GM19468 (cell line): ENCODE measurements around the gene OR6S1.

Experiments
- ATAC-seq: cut with Tn5 transposase; IDR thresholded peaks from one replicate; pipeline ENCODE4 v1.9.1; 2021; ENCODE audit warnings: mild to moderate bottlenecking, moderate library complexity, moderate number of reproducible peaks; ENCODE audit not compliant: unreplicated experiment; ENCODE audit errors: extremely low read depth

OR6S1 gene

DNA sequence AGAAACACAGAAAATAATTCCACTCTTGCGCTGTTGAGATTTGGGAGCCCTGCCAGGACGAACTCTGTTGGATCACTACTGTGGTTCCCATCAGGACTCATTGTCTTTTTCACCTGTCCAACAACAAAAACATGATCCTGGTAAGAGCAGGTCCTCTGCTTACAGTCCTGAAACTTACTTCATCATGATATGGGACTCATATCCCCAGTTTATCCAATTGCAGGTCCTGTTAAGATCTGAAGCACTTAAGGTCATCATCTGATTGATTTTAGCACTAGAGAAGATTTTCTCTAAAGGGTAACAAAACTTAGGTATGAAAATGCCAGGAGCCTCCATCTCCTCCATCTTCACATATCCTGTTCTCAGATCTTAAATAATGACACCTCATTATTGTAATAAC lies at the start of gene OR6S1:
Gene OR6S1 (minus strand): TSS at position 101 of the 400 bp plus-strand sequence. CDS start 0 bp downstream, at position 101.
- ATAC-seq, result no peak

- ATAC-seq, result no peak
Observed at GRCh38 chr14:20690848-20691640, 49.6 kb upstream of the OR6S1 start.

DNA sequence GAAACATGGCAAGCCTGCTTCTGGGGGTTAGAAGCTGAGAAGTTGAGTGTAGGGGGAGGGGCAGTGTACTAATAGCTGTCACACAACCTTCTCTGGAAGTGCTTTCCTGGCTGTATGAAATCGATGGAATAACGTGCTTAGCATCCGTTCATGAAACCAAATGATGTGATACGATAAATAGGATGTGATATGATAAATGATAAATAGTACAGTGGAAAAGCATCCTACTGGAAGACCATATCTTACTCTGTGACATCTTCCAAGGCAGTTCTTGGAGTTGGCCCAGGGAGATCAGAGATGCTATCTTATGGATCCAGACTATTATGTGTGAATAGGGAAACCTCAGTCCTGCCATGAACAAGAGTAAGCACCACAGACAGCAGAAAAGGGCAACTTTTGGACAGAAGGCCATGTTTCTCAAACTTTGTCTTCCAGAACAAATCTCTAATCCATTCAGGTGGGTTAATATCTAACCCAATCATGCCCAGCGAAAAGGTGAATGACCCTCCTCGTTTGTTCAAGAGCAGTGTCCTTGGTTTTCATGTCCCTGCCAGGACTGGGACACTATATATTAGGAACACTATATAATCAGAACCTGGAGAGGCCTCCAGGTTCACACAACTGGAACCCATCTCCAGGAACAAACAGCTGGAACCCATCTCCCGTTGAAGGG lies 46.8 kb upstream of the OR6S1 start, which contains the start of gene ANG:
Gene ANG (plus strand): TSS at position 598 of the 673 bp plus-strand sequence. CDS start 4,801 bp downstream, outside the sequence.
- no peak for ATAC-seq

- no peak for ATAC-seq
Observed at GRCh38 chr14:20687362-20688166, 46.1 kb upstream of the OR6S1 start.

DNA sequence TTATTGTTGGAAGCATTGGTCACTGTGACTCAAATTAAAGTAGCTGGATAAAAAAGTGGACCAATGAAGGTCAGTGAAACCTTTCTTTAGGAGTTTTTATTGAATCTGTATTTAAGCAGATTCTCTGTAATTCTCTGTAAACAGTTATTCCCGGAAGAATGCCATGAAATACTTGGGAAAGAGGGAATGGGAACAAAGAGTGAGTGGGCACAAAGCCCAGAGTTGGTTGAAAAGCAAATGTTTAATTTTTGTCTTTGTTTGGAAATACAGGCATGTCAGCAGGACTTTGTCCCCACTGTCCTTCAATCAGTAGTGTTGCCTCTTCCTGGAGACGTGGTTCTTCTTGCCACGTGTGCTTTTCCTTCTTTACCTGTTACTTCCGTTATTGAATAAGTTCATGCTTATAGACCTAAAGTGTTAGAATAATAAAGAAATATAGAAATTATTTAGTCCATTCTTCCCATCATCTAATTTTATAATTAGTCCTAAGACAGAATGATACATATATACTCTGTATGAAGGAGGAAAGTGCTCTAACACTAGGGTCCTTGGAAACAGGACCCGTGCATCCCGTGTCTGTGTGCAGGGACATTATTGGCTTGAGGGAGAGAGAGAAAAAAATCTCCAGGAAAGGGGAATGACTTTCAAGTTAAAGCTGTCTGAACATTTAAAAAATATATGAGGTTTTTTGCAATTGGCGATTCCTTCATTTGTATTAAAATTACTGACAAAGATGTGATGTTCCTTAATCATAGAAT lies 45.1 kb upstream of the OR6S1 start:
- ATAC-seq, result no peak

DNA sequence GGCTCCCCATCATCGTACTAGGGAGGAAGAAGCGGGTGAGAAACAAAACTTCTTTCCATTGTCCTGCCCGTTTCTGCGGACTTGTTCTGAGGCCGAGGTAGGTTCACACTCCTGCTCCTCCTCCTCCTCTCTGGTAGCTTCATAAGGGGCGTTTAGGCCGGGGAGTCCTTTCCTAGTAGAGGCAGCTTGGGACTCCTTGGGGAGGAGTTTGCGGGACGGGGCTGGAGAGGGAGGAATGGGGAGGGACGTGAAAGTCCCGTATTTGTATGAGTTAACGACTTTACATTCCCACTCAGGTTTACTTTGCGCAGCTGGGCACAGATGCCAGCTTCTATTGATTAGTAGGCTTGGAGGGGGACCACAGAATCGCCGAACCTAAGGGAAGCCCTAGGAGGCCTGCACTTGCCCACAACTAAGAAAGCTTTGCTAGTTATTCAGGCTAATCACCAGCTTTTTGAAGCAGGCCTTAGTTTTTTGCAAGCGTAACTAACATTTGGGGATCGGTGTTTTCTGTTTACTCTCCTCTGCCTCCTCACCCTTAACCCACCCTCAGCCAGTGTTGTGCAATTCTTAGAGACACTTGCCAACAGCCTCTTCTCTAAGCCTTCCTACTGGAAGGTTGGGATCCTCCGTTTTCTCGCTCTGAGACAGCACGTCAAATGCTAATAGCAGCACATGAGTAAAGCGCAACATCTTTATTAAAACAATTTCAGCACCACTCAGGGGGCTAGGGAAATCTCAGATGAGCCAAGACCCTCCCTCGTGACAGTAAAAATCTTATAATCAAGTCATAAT lies 43.4 kb upstream of the OR6S1 start:
- no peak for ATAC-seq

DNA sequence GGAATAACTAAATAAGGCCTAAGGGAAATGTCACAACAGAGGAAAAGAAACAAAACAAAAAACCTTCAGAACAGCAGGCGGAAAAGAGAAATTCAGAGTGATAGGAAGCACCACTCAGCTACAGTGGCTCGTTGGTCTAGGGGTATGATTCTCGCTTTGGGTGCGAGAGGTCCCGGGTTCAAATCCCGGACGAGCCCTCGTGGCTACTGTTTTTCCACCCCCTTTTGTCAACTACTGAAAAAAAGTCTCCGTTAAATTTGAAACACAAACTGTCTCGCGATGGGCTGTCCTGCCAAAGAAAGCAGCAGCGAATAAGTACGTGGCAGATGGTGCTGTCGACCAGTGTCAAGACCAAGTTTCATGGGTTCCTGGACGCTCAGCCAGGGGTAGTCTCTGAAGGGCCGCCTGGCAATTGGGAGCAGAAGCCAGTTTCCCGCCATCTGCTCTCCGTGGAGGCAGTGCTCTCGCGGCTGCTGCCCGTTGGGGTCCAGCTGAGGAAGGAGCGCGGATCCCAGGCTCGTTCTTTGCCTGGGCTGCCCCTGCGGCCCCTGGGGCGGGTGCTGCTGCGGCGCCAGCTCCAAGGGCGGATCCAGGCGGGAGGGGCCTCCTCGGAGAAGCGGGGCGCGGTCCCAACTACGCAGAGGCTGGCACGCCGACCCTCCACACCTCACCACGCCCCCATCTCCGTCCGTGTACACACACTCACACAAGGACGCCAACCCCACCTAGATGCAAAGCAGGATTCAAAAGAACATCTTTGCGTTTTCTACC lies 42.6 kb upstream of the OR6S1 start, which contains the start of gene RNASE4:
Gene RNASE4 (plus strand): TSS at position 670 of the 771 bp plus-strand sequence. CDS start 14,812 bp downstream, outside the sequence.
- ATAC-seq, result no peak

DNA sequence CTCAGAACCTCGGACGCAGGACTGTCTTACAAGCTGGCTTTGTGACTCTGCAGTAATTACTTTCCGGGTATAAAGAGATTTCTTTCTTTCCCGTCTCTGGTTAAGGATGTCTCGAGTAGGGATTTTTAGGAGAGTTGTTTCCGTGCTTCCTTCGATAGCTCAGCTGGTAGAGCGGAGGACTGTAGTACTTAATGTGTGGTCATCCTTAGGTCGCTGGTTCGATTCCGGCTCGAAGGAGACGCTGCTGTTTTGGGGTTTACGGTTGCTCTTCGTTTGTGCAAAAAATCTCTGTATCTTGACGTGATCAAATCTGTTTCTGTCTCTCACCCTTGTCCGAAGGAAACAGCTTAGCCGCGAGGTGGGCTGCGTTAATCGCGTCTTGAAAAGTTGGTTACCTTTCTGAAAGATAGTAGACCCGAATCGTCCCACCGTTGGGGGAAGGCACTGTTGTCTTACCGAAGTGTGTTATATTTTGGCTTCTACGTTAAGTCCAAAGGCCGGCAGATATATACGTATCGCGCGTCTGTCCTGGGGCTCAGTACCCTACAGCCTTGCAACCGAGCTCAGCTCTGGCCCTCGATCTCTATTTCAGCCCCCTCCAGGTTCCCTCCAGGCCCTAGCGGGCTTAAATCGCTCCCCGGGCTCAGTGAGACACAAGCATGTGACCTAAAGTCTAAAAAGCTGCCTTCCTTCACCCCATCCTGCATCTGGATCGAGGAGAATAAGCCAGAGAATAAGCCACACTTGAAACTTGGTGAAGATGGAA lies 41.8 kb upstream of the OR6S1 start:
- ATAC-seq, result no peak

DNA sequence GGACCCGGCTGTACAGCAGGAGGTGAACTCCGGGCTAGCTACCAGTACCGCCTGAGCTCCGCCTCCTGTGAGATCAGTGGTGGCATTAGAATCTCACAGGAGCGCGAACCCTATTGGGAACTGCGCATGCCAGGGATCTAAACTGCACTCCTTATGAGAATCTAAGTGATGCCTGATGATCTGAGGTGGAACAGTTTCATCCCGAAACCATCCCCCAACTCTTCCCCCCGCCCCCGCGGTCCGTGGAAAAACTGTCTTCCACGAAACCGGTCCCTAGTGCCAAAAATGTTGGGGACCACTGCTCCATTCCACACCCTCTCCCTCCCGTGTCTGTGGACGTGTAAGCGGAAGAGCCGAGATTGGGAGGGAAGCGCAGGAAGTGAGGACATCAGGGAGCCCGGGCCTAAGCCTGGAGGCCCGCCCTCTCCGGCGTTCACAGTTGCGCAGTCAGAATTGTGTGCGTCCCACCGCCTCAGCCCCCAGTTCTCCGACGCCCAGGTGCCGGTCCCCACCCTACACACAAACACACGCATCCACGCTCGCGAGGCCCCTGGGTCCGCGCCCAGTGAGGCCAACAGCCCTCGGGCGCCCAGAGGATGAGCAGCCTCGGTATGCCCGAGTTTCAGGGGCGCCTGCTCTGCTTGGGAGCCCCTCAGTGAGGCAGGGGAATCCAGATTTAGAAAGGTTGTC lies 41.1 kb upstream of the OR6S1 start:
- peak; percentile 23 for ATAC-seq

DNA sequence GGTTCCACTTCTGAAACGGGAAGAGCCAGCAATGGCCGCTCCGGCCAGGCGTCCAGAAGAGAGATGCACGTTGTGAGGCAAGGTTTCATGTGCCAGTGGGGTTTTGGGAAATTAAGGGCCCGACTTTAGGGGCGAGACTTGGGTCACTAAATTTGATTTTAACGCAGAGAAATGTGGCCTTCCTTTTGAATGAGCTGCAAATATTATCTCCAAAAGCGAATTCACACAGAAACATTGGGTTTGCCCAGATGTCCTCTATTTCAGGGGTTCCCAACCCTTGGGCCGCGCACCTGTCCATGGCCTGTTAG lies 40.6 kb upstream of the OR6S1 start:
- no peak for ATAC-seq

DNA sequence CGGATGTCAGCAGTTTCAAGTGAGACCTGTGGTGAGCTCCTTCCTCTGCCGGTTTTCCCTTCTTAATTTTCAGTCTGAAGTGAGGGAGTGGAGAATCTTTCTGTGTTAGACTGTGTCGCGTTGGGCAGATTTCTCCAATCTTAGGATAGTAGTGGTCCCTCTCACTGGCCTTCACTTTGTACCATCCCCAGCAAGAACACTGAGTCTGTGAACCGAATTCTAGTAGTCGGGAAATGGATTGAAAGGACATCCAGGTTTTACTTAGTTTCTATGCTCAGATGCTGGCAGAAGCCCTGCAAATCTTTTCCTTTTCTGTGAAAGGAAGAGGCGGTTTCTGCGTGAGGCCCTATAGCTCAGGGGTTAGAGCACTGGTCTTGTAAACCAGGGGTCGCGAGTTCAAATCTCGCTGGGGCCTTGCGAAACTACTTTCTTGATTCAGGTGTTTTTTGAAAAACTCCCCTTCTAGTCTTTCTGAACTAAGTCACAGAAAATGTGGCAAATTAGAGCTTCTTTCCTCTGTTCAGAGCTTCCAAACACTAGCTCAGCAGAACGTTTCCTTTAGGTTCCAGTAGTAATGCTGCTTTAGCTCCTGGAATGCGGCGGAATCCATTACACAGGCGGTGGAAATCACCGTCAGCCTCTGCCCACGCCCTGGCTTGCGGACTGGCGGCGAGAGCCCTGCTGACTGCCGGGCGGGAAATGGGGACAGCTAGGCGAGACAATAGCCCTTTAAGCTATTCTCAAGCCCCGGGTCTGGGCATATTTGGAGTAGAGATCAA lies 40.0 kb upstream of the OR6S1 start:
- ATAC-seq, result no peak

DNA sequence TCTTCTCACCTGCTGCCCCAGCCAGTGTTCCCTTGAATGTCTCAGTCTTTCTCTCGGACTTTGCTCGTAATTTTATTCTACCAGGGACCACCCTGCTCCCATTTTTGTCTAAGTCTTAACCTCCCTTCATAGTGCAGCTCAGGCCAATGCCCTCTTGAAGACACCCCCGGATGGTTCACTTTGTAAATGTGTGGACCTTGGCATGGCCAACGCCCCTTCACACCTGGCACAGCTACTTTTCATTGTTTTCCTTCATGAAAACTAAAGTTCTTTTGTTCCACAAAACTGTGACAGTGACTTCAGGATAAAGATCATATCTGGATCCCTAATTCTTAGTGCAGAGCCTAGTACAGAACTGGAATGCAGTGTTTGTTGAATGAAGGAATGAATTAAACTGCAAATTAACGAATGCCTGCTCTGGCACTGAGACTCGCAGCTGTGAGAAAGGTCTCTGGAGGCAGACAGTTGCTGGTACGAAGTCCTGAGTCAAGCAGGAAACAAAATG lies 39.4 kb upstream of the OR6S1 start:
- ATAC-seq, result peak; percentile 19

DNA sequence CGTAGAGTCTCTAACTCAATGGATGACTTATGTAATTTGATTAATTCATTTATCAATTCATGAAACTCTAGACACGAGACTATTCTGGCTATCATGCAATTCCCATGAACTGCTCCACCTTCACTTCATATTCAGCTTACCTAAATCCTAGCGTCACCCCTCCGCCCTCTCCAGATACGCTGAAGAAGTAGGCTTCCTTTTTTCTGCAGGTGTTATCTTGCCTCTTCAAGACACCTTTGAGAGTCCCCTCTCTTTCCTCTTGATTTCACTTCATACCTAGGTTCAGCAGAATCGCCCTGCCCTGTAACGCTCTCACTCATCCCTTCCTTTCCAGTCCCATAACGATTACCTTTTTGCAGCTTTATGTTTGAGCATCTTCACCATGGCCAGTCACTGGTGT lies 38.9 kb upstream of the OR6S1 start:
- no peak for ATAC-seq

- no peak for ATAC-seq
Observed at GRCh38 chr14:20679907-20680306, 38.4 kb upstream of the OR6S1 start.

GRCh38 chr14:20676072-20676471 lies 34.6 kb upstream of the OR6S1 start:
- ATAC-seq, result no peak

DNA sequence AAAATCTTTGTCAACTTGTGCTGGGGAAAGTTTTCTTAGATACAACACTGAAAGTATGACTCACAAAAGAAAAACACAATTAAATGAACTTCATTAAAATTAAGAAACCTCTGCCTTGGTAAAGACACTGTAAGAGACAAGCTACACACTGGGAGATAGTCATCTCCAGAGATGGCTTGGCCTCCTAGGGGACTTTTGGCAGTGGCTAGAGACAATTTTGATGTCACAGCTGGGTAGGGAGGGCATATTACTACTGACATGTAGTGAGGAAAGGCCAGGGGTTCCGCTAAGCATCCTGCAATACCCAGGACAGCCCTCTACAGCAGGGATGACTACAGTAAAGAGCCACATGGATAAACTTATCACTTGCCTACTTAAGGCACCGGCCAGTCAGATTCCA lies 34.2 kb upstream of the OR6S1 start:
- ATAC-seq, result no peak
